GM12878 (cell line): Measurements from ENCODE around the gene FGFR2. TPM values are rescaled to one million over a fixed set of nuclear protein-coding genes. Genes with fewer than 3 reads are reported as not detected.

Experiments
- ATAC-seq: fragments of 200-7000 bp; cut with Tn5 transposase; 3 replicates; pipeline ENCODE4 v1.9.1; 2020; ENCODE audit warnings: mild to moderate bottlenecking, moderate library complexity
- BruUV-seq: library from RNA; stranded (reverse); fragments of 400-500 nt; replicated peaks from 2 replicates; lab custom pipeline; 2021; lab: Mats Ljungman, UMichigan
- CTCF ChIA-PET: fragments of 300-600 bp; sonication (Branson Sonifier 250); formaldehyde crosslinking; extraction: SDS; loops from one replicate; lab custom pipeline; 2021; ENCODE audit warnings: inconsistent platforms; lab: Yijun Ruan, JAX
- POLR2A ChIA-PET: fragments of 350-600 bp; formaldehyde crosslinking; extraction: SDS; loops from one replicate; lab custom pipeline; 2021; ENCODE audit warnings: inconsistent platforms; lab: Charles Lee
- RAD21 ChIA-PET: fragments of 300-600 bp; sonication (Branson Sonifier 250); formaldehyde crosslinking; loops from one replicate; lab custom pipeline; 2023; ENCODE audit warnings: antibody characterized with exemption; ENCODE audit not compliant: unreplicated experiment; lab: Charles Lee
- SMC1A ChIA-PET: fragments of 300-600 bp; sonication (Branson Sonifier 250); formaldehyde crosslinking; loops from one replicate; lab custom pipeline; 2023; ENCODE audit not compliant: unreplicated experiment, uncharacterized antibody; lab: Charles Lee
- DNase-seq: peaks from one replicate; pipeline ENCODE4 v3.0.0-alpha.2; 2011; ENCODE audit warnings: low read depth, low spot score
- FAIRE-seq: peaks from 3 replicates; lab custom pipeline; 2011; peaks lifted over from hg19 to GRCh38; lab: Jason Lieb, UNC
- H2AFZ ChIP-seq: 2 replicates; pipeline ENCODE4 v1.6.0; 2011; ENCODE audit warnings: low read depth, low read length, control low read depth; ENCODE audit not compliant: control insufficient read depth
- H3K27ac ChIP-seq: 2 replicates; pipeline ENCODE4 v1.5.1; 2011; ENCODE audit warnings: control low read depth; ENCODE audit not compliant: control insufficient read depth, insufficient read depth
- H3K27me3 ChIP-seq, 2 experiments: replicated peaks in 1 of 2; 2 replicates each; pipeline versions ENCODE4 v1.6.0 to v1.6.1; 2011; ENCODE audit warnings: low read length in 1 of 2; ENCODE audit not compliant: control insufficient read depth in 2 of 2, insufficient read depth in 2 of 2
- H3K36me3 ChIP-seq, 2 experiments: 2 replicates each; pipeline ENCODE4 v1.5.1; 2011; ENCODE audit warnings: low read length in 1 of 2; ENCODE audit not compliant: control insufficient read depth in 2 of 2, insufficient read depth in 2 of 2
- H3K4me1 ChIP-seq: 2 replicates; pipeline ENCODE4 v1.6.1; 2011; ENCODE audit warnings: mild to moderate bottlenecking, low read length, moderate library complexity, mixed read lengths; ENCODE audit not compliant: control insufficient read depth, insufficient read depth
- H3K4me2 ChIP-seq: 2 replicates; pipeline ENCODE4 v1.6.0; 2011; ENCODE audit warnings: control low read depth; ENCODE audit not compliant: control insufficient read depth, insufficient read depth
- H3K4me3 ChIP-seq: fragments of 200-600 bp; sonication (generic); 2 replicates; pipeline ENCODE4 v1.5.1; 2016
- H3K79me2 ChIP-seq: 2 replicates; pipeline ENCODE4 v1.6.0; 2011; ENCODE audit warnings: low read length; ENCODE audit not compliant: control insufficient read depth, insufficient read depth
- H3K9ac ChIP-seq: 2 replicates; pipeline ENCODE4 v1.8.0; 2011; ENCODE audit warnings: low read length, control low read depth, mixed read lengths; ENCODE audit not compliant: control insufficient read depth, insufficient read depth
- H3K9me3 ChIP-seq: replicated peaks from 3 replicates; pipeline ENCODE4 v1.5.1; 2011; ENCODE audit warnings: mild to moderate bottlenecking, low read length; ENCODE audit not compliant: control insufficient read depth, insufficient read depth
- H4K20me1 ChIP-seq: 2 replicates; pipeline ENCODE4 v1.6.0; 2011; ENCODE audit not compliant: control insufficient read depth, insufficient read depth
- ASH2L ChIP-seq: fragments of 300-600, 200-600 bp; sonication (generic); IDR thresholded peaks from 2 replicates; pipeline ENCODE4 v1.6.1; 2017; ENCODE audit warnings: low read depth, mild to moderate bottlenecking, borderline replicate concordance
- CBX5 ChIP-seq: sonication (generic); IDR thresholded peaks from 2 replicates; pipeline ENCODE4 v1.6.1; 2016; ENCODE audit warnings: low read depth, moderate library complexity, mild to moderate bottlenecking, inconsistent platforms
- E4F1 ChIP-seq: fragments of 450-650 bp; IDR thresholded peaks from 2 replicates; pipeline ENCODE4 v1.6.1; 2018; ENCODE audit warnings: borderline replicate concordance, mild to moderate bottlenecking; ENCODE audit not compliant: partially characterized antibody
- HDAC6 ChIP-seq: fragments of 200-600 bp; sonication (generic); IDR thresholded peaks from one replicate; pipeline ENCODE4 v1.8.0; 2017; ENCODE audit warnings: antibody characterized with exemption; ENCODE audit not compliant: unreplicated experiment
- HDGF ChIP-seq: fragments of 450-650 bp; IDR thresholded peaks from 2 replicates; pipeline ENCODE4 v1.6.1; 2016; ENCODE audit warnings: antibody characterized with exemption
- NFYB ChIP-seq: IDR thresholded peaks from 2 replicates; pipeline ENCODE4 v1.6.1; 2011; ENCODE audit warnings: low read depth, mild to moderate bottlenecking, low read length, improper control_type of control experiment, moderate library complexity; ENCODE audit not compliant: insufficient read depth
- PKNOX1 ChIP-seq: fragments of 450-650 bp; IDR thresholded peaks from 2 replicates; pipeline ENCODE4 v1.6.1; 2016; ENCODE audit warnings: mild to moderate bottlenecking
- SMARCA5 ChIP-seq: fragments of 450-650 bp; IDR thresholded peaks from 2 replicates; pipeline ENCODE4 v1.6.1; 2017; ENCODE audit warnings: mild to moderate bottlenecking
- SUPT20H ChIP-seq: IDR thresholded peaks from 2 replicates; pipeline ENCODE4 v1.6.1; 2011; ENCODE audit warnings: low read depth, mild to moderate bottlenecking, low read length, moderate library complexity, borderline replicate concordance; ENCODE audit not compliant: control insufficient read depth
- YY1 ChIP-seq: IDR thresholded peaks from 2 replicates; pipeline ENCODE4 v1.6.1; 2011; ENCODE audit warnings: low read depth, mild to moderate bottlenecking, low read length
- ZNF384 ChIP-seq: IDR thresholded peaks from 2 replicates; pipeline ENCODE4 v1.6.1; 2012; ENCODE audit warnings: low read depth, mild to moderate bottlenecking, low read length, improper control_type of control experiment, borderline replicate concordance
- ZNF622 ChIP-seq: fragments of 450-650 bp; IDR thresholded peaks from 2 replicates; pipeline ENCODE4 v1.6.1; 2017; ENCODE audit warnings: mild to moderate bottlenecking, inconsistent platforms
- WGBS: methylation state at CpG from one replicate; pipeline ENCODE4 v1.1.6; 2016; ENCODE audit warnings: low lambda C conversion rate; ENCODE audit not compliant: insufficient replicate concordance, insufficient coverage; ENCODE audit errors: missing lambda C conversion rate; 5-methylcytosine and 5-hydroxymethylcytosine counted together
- in situ Hi-C: fragments of 300-500 bp; cut with MboI; formaldehyde crosslinking; loops from 9 replicates; pipeline ENCODE4 v1.14.3; 2018; ENCODE audit warnings: mixed read lengths
- intact Hi-C: fragments of 100-400 bp; cut with micrococcal nuclease; formaldehyde crosslinking; loops from one replicate; pipeline ENCODE4 v1.14.2; 2022; ENCODE audit not compliant: unreplicated experiment
- polyA plus RNA-seq, 11 experiments: library from polyadenylated mRNA; depleted of rRNA in 4 of 11; unstranded in 6 of 11; stranded (reverse) in 5 of 11; fragments of >200 nt; fragmentation: Nextera tagmentation in 4 of 11; fragmentation: Illumina TruSeq in 1 of 11; extraction: Ambion mirVana in 4 of 11; extraction: Trizol in 1 of 11; gene quantifications; 1 replicate in 1 of 11; 2 replicates in 10 of 11; pipeline versions ENCODE4 v1.2.1 to v1.2.3, GENCODE V29; 2011 to 2016; ENCODE audit warnings: inconsistent platforms in 2 of 11, missing spikeins in 2 of 11, low read depth in 1 of 11
- total RNA-seq, 4 experiments: library from RNA; depleted of rRNA in 3 of 4; stranded (reverse); fragments of >200 nt in 3 of 4; fragmentation: Illumina TruSeq in 1 of 4; extraction: Trizol in 1 of 4; gene quantifications; 2 replicates each; pipeline versions ENCODE4 v1.2.1 to v1.2.3, GENCODE V29; 2013 to 2021

The FGFR2 gene
- total and polyA plus RNA-seq, 10 of the 15 experiments (the other 5 are each of a cell fraction or from before 2014, with no cell fraction given), result 0.04 to 0.15 TPM; not detected in 8

- no peak overlapping the region for H3K4me2 ChIP-seq
- BruUV-seq, result no TSS peak
- DNase-seq (no peak), FAIRE-seq (no peak), ATAC-seq (no peak)
- WGBS, result 6% methylated on average over 6 of the region's 6 CpGs
- H4K20me1 ChIP-seq, result no peaks in the 10 kb centered on the region
- no peaks in the 10 kb centered on the region for H3K4me1 ChIP-seq
- ChIA-PET POLR2A (no interaction called here), RAD21 (no interaction called here), CTCF (no interaction called here)
- no peak overlapping the region for H2AFZ ChIP-seq
- no peaks in the 10 kb centered on the region for H3K36me3 ChIP-seq
- no peak overlapping the region for H3K4me3 ChIP-seq
- no peaks in the 10 kb centered on the region; a peak in 1 of 4 replicates for H3K27me3 ChIP-seq
- in situ Hi-C loops, result no loop called here
- H3K27ac ChIP-seq, result no peak overlapping the region
- no peak for TF ChIP-seq E4F1
- TF ChIP-seq, all 136 proteins: peak for 0
- no peaks in the 10 kb centered on the region for H3K9me3 ChIP-seq
- SMC1A ChIA-PET, result interaction anchor here (0.7 kb wide), 1 partner anchor 609 kb away, joined by 3 read pairs; no protein-coding TSS in a partner anchor
- intact Hi-C loops, result no loop called here
- H3K79me2 ChIP-seq, result no peaks in the 10 kb centered on the region
- H3K9ac ChIP-seq, result no peak overlapping the region
Measured at GRCh38 chr10:121503587-121504051, 94.6 kb downstream of the FGFR2 start.

GRCh38 chr10:121501796-121502195 is 96.4 kb downstream of the FGFR2 start:
- Histone ChIP-seq H3K79me2 (no peaks in the 10 kb centered on the region), H3K27ac (no peak overlapping the region), H3K4me3 (no peak overlapping the region), H3K36me3 (no peaks in the 10 kb centered on the region), H3K9ac (no peak overlapping the region), H3K9me3 (no peaks in the 10 kb centered on the region), H3K4me1 (no peaks in the 10 kb centered on the region), H4K20me1 (no peaks in the 10 kb centered on the region), H3K4me2 (no peak overlapping the region), H3K27me3 (no peaks in the 10 kb centered on the region; a peak in 1 of 4 replicates), H2AFZ (no peak overlapping the region)
- FAIRE-seq (no peak), ATAC-seq (no peak), DNase-seq (no peak)
- ChIA-PET RAD21 (no interaction called here), SMC1A (no interaction called here), POLR2A (no interaction called here), CTCF (no interaction called here)
- in situ Hi-C loops, result no loop called here
- WGBS, result 36% methylated on average over 7 of the region's 7 CpGs
- no TSS peak for BruUV-seq
- TF ChIP-seq HDGF, result no peak
- no peak for TF ChIP-seq SUPT20H
- no peak for TF ChIP-seq PKNOX1
- TF ChIP-seq ZNF622, result no peak
- no peak for TF ChIP-seq CBX5
- no peak for TF ChIP-seq SMARCA5
- no peak for TF ChIP-seq YY1
- TF ChIP-seq NFYB, result no peak
- TF ChIP-seq ASH2L, result no peak
- TF ChIP-seq HDAC6, result no peak
- TF ChIP-seq ZNF384, result no peak
- intact Hi-C loops, result no loop called here
